GM12878 (cell line): ENCODE measurements around the gene LRRC56. TPM values are rescaled to one million over a fixed set of nuclear protein-coding genes. Genes with fewer than 3 reads are reported as not detected.

Source experiments
- ASH2L ChIP-seq: fragments of 300-600, 200-600 bp; sonication (generic); IDR thresholded peaks from 2 replicates; pipeline ENCODE4 v1.6.1; 2017; ENCODE audit warnings: low read depth, mild to moderate bottlenecking, borderline replicate concordance
- EED ChIP-seq: sonication (generic); IDR thresholded peaks from 2 replicates; pipeline ENCODE4 v1.6.1; 2016; ENCODE audit warnings: antibody characterized with exemption, low read depth
- EP300 ChIP-seq, 2 experiments: fragments of 150-350 bp in 1 of 2; IDR thresholded peaks; 2 replicates each; pipeline ENCODE4 v1.6.1; 2011 to 2012; ENCODE audit warnings: low read depth in 2 of 2, low read length in 2 of 2, borderline replicate concordance in 1 of 2, improper control_type of control experiment in 1 of 2, inconsistent platforms in 1 of 2; ENCODE audit not compliant: control insufficient read depth in 1 of 2
- HDAC2 ChIP-seq: fragments of 200-600 bp; sonication (generic); IDR thresholded peaks from 2 replicates; pipeline ENCODE4 v1.6.1; 2017
- KLF5 ChIP-seq: fragments of 450-650 bp; IDR thresholded peaks from 2 replicates; pipeline ENCODE4 v1.6.1; 2014; ENCODE audit warnings: mild to moderate bottlenecking; ENCODE audit not compliant: partially characterized antibody
- MEF2A ChIP-seq: IDR thresholded peaks from 2 replicates; pipeline ENCODE4 v1.6.1; 2011; ENCODE audit warnings: low read depth, mild to moderate bottlenecking, low read length, moderate library complexity; ENCODE audit not compliant: insufficient read depth
- MEF2B ChIP-seq: fragments of 450-650 bp; IDR thresholded peaks from 2 replicates; pipeline ENCODE4 v1.6.1; 2018; ENCODE audit warnings: mild to moderate bottlenecking, moderate library complexity; ENCODE audit not compliant: partially characterized antibody, poor library complexity, severe bottlenecking
- NR2C2 ChIP-seq: IDR thresholded peaks from 2 replicates; pipeline ENCODE4 v1.6.1; 2011; ENCODE audit warnings: borderline replicate concordance, low read depth; ENCODE audit not compliant: control insufficient read depth, insufficient read length
- NR2F1 ChIP-seq: fragments of 450-650 bp; conservative IDR thresholded peaks from 2 replicates; pipeline ENCODE4 v1.6.1; 2017; ENCODE audit warnings: mild to moderate bottlenecking
- RBBP5 ChIP-seq: fragments of 200-600 bp; sonication (generic); conservative IDR thresholded peaks from 2 replicates; pipeline ENCODE4 v1.6.1; 2016
- SMAD5 ChIP-seq: IDR thresholded peaks from 2 replicates; pipeline ENCODE4 v1.6.1; 2016; ENCODE audit warnings: antibody characterized with exemption, low read depth
- SREBF2 ChIP-seq: IDR thresholded peaks from 2 replicates; pipeline ENCODE4 v1.6.1; 2012; ENCODE audit warnings: mild to moderate bottlenecking, low read length
- SUZ12 ChIP-seq: fragments of 200-600 bp; sonication (generic); IDR thresholded peaks from one replicate; pipeline ENCODE4 v1.6.1; 2018; ENCODE audit warnings: antibody characterized with exemption, mild to moderate bottlenecking; ENCODE audit not compliant: unreplicated experiment
- ZBED1 ChIP-seq: IDR thresholded peaks from 2 replicates; pipeline ENCODE4 v1.6.1; 2016; ENCODE audit warnings: borderline replicate concordance
- polyA plus RNA-seq, 11 experiments: library from polyadenylated mRNA; depleted of rRNA in 4 of 11; unstranded in 6 of 11; stranded (reverse) in 5 of 11; fragments of >200 nt; fragmentation: Nextera tagmentation in 4 of 11; fragmentation: Illumina TruSeq in 1 of 11; extraction: Ambion mirVana in 4 of 11; extraction: Trizol in 1 of 11; gene quantifications; 1 replicate in 1 of 11; 2 replicates in 10 of 11; pipeline versions ENCODE4 v1.2.1 to v1.2.3, GENCODE V29; 2011 to 2016; ENCODE audit warnings: inconsistent platforms in 2 of 11, missing spikeins in 2 of 11, low read depth in 1 of 11
- total RNA-seq, 4 experiments: library from RNA; depleted of rRNA in 3 of 4; stranded (reverse); fragments of >200 nt in 3 of 4; fragmentation: Illumina TruSeq in 1 of 4; extraction: Trizol in 1 of 4; gene quantifications; 2 replicates each; pipeline versions ENCODE4 v1.2.1 to v1.2.3, GENCODE V29; 2013 to 2021
- TF ChIP-seq, protein P1 (sequence below): fragments of 450-650 bp; IDR thresholded peaks from 2 replicates; pipeline ENCODE4 v1.6.1; 2016; ENCODE audit warnings: mild to moderate bottlenecking, moderate library complexity, borderline replicate concordance
- TF ChIP-seq, protein P2 (sequence below): fragments of 450-650 bp; conservative IDR thresholded peaks from 2 replicates; pipeline ENCODE4 v1.6.1; 2017; ENCODE audit warnings: mild to moderate bottlenecking, moderate library complexity
- TF ChIP-seq, protein P3 (sequence below): IDR thresholded peaks from 2 replicates; pipeline ENCODE4 v1.6.1; 2012; ENCODE audit warnings: low read depth, low read length, improper control_type of control experiment
- TF ChIP-seq, protein P4 (sequence below): fragments of 450-650 bp; IDR thresholded peaks from 2 replicates; pipeline ENCODE4 v1.6.1; 2018; ENCODE audit warnings: borderline replicate concordance, mild to moderate bottlenecking; ENCODE audit not compliant: partially characterized antibody
- TF ChIP-seq, protein P5 (sequence below): IDR thresholded peaks from 2 replicates; pipeline ENCODE4 v1.6.1; 2011; ENCODE audit warnings: low read depth, mild to moderate bottlenecking, low read length, moderate library complexity, borderline replicate concordance; ENCODE audit errors: extremely low read depth

Gene LRRC56
- total and polyA plus RNA-seq, 10 of the 15 experiments (the other 5 are each of a cell fraction or from before 2014, with no cell fraction given), result 0.02 to 1.9 (median 0.75) TPM; not detected in 1

DNA sequence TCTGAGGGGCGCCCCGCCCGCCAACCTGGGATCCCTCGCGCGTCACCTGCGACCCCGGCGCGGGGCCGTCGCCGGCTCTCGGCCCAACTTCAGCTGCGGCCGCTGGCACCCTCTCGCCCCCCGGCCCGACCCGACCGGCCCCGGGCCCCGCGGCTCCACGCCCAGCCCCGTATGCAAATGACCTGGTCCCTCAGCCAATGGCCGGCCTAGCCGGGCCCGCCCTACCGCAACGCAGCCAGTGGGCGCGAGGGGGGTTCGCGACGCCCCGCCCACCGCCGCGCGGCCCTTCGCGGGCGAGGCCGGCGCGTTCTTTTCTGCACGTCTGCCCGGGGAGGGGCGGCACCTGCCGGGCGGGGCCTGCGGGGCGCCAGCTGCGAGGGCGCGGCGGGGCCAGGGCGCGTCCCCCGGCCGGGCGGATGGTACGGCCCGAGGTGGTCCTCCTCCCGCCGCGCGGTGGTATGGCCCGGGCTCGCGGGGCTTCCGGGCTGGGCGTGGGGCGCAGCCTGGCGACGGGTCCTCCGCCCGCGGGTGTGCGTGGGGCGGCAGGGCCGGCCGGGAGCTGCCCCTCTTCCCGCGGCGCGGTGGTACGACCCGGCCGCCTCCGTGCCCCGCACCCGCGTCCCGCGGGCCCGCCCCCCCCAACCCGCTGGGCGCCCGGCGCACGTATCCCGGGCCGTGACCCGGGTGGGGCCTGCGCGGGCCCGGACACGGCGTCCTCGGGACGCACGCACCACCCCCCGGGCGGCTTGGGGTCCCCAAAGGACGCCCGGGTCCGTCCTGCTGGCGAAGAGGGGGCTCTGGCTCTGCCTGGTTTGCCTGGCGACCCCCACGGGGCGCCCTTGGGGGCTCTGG lies 31.2 kb downstream of the LRRC56 start (continued):
- TF ChIP-seq, protein P1, sequence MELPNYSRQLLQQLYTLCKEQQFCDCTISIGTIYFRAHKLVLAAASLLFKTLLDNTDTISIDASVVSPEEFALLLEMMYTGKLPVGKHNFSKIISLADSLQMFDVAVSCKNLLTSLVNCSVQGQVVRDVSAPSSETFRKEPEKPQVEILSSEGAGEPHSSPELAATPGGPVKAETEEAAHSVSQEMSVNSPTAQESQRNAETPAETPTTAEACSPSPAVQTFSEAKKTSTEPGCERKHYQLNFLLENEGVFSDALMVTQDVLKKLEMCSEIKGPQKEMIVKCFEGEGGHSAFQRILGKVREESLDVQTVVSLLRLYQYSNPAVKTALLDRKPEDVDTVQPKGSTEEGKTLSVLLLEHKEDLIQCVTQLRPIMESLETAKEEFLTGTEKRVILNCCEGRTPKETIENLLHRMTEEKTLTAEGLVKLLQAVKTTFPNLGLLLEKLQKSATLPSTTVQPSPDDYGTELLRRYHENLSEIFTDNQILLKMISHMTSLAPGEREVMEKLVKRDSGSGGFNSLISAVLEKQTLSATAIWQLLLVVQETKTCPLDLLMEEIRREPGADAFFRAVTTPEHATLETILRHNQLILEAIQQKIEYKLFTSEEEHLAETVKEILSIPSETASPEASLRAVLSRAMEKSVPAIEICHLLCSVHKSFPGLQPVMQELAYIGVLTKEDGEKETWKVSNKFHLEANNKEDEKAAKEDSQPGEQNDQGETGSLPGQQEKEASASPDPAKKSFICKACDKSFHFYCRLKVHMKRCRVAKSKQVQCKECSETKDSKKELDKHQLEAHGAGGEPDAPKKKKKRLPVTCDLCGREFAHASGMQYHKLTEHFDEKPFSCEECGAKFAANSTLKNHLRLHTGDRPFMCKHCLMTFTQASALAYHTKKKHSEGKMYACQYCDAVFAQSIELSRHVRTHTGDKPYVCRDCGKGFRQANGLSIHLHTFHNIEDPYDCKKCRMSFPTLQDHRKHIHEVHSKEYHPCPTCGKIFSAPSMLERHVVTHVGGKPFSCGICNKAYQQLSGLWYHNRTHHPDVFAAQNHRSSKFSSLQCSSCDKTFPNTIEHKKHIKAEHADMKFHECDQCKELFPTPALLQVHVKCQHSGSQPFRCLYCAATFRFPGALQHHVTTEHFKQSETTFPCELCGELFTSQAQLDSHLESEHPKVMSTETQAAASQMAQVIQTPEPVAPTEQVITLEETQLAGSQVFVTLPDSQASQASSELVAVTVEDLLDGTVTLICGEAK, result no peak
- TF ChIP-seq, protein P2, sequence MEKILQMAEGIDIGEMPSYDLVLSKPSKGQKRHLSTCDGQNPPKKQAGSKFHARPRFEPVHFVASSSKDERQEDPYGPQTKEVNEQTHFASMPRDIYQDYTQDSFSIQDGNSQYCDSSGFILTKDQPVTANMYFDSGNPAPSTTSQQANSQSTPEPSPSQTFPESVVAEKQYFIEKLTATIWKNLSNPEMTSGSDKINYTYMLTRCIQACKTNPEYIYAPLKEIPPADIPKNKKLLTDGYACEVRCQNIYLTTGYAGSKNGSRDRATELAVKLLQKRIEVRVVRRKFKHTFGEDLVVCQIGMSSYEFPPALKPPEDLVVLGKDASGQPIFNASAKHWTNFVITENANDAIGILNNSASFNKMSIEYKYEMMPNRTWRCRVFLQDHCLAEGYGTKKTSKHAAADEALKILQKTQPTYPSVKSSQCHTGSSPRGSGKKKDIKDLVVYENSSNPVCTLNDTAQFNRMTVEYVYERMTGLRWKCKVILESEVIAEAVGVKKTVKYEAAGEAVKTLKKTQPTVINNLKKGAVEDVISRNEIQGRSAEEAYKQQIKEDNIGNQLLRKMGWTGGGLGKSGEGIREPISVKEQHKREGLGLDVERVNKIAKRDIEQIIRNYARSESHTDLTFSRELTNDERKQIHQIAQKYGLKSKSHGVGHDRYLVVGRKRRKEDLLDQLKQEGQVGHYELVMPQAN, result peak; percentile 86
- TF ChIP-seq SUZ12 (no peak), ASH2L (no peak), ZBED1 (no peak), KLF5 (peak; percentile 98), MEF2A (no peak), EP300 (IDR thresholded peaks at IDR 0.05; ENCODE audit: borderline replicate concordance in 1 of 2, control insufficient read depth in 1 of 2, low read depth in 2 of 2, low read length in 2 of 2) (no peak), EED (no peak), RBBP5 (no peak), HDAC2 (no peak), NR2F1 (peak; percentile 91), SREBF2 (no peak), SMAD5 (no peak), MEF2B (no peak), NR2C2 (no peak)
- TF ChIP-seq, protein P3, sequence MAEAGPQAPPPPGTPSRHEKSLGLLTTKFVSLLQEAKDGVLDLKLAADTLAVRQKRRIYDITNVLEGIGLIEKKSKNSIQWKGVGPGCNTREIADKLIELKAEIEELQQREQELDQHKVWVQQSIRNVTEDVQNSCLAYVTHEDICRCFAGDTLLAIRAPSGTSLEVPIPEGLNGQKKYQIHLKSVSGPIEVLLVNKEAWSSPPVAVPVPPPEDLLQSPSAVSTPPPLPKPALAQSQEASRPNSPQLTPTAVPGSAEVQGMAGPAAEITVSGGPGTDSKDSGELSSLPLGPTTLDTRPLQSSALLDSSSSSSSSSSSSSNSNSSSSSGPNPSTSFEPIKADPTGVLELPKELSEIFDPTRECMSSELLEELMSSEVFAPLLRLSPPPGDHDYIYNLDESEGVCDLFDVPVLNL, result no peak
- TF ChIP-seq, protein P4, sequence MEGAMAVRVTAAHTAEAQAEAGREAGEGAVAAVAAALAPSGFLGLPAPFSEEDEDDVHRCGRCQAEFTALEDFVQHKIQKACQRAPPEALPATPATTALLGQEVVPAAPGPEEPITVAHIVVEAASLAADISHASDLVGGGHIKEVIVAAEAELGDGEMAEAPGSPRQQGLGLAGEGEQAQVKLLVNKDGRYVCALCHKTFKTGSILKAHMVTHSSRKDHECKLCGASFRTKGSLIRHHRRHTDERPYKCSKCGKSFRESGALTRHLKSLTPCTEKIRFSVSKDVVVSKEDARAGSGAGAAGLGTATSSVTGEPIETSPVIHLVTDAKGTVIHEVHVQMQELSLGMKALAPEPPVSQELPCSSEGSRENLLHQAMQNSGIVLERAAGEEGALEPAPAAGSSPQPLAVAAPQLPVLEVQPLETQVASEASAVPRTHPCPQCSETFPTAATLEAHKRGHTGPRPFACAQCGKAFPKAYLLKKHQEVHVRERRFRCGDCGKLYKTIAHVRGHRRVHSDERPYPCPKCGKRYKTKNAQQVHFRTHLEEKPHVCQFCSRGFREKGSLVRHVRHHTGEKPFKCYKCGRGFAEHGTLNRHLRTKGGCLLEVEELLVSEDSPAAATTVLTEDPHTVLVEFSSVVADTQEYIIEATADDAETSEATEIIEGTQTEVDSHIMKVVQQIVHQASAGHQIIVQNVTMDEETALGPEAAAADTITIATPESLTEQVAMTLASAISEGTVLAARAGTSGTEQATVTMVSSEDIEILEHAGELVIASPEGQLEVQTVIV, result no peak
- TF ChIP-seq, protein P5, sequence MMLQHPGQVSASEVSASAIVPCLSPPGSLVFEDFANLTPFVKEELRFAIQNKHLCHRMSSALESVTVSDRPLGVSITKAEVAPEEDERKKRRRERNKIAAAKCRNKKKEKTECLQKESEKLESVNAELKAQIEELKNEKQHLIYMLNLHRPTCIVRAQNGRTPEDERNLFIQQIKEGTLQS, result no peak
